HepG2 (cell line): ENCODE data around the gene POLR2M.

Experiments used
- CTCF ChIP-seq: sonication (generic); formaldehyde crosslinking; IDR thresholded peaks from 2 replicates; pipeline ENCODE4 v1.5.0; 2020; ENCODE audit warnings: mild to moderate bottlenecking, missing genetic modification reagents, moderate library complexity
- RARA ChIP-seq: IDR thresholded peaks from 2 replicates; pipeline ENCODE4 v1.6.1; 2016; ENCODE audit warnings: missing genetic modification reagents, missing compliant biosample characterization
- TBP ChIP-seq: sonication (generic); formaldehyde crosslinking; IDR thresholded peaks from 2 replicates; pipeline ENCODE4 v1.5.0; 2020; ENCODE audit warnings: missing genetic modification reagents
- TEAD2 ChIP-seq: sonication (generic); formaldehyde crosslinking; IDR thresholded peaks from 2 replicates; pipeline ENCODE4 v1.9.0; 2021; ENCODE audit warnings: missing genetic modification reagents
- ZBTB8A ChIP-seq: sonication (generic); formaldehyde crosslinking; IDR thresholded peaks from 2 replicates; pipeline ENCODE4 v1.4.0; 2020; ENCODE audit warnings: mild to moderate bottlenecking, low read depth, missing genetic modification reagents, borderline replicate concordance

- TF ChIP-seq RARA (CRISPR knock-in tag) (no peak), CTCF (no peak), TBP (CRISPR knock-in tag) (no peak), TEAD2 (no peak), ZBTB8A (CRISPR knock-in tag) (no peak)
Measured at GRCh38 chr15:57705746-57706404, 639 bp upstream of the POLR2M start.
